Measurements from ENCODE around the gene NPIPA7. TPM values are rescaled to one million over a fixed set of nuclear protein-coding genes. Genes with fewer than 3 reads are reported as not detected.
"Not testable (repeated sequence)": the region's sequence is repeated elsewhere in the genome, so short reads cannot be mapped to it uniquely, and the experiment has no call there.

The NPIPA7 gene
- polyA plus RNA-seq (ENCODE audit: insufficient read depth in 1 of 5, insufficient read length in 5 of 5, low replicate concordance in 1 of 5) = 10 to 100 TPM; 14.4 to 33.8 (median 27.6) TPM
- long read RNA-seq, donor 1 = 0 reads
- long read RNA-seq, donor 2, partial matches to known transcripts = 5 of 5 reads
- long read RNA-seq, donor 2, other reads (novel, unspliced or antisense) = 0 of 5 reads
- long read RNA-seq, donor 3 = 0 reads
- long read RNA-seq, donor 4 = 0 reads
- long read RNA-seq, donor 5 = 0 reads
- long read RNA-seq, donor 6, partial matches to known transcripts = 10 of 10 reads
- long read RNA-seq, donor 6, other reads (novel, unspliced or antisense) = 0 of 10 reads
- long read RNA-seq, donor 7 = 0 reads
- long read RNA-seq, donor 8, partial matches to known transcripts = 6 of 6 reads
- long read RNA-seq, donor 8, other reads (novel, unspliced or antisense) = 0 of 6 reads

- DNase-seq = not testable (repeated sequence)
Measured at GRCh38 chr16:16378840-16379239, at the start of gene NPIPA7. Gene NPIPA7, plus strand, starts transcription at chr16:16379140. Its CDS starts 105 bp downstream, at chr16:16379245.

- DNase-seq = not testable (repeated sequence)
Measured at GRCh38 chr16:16331466-16331865, 47.5 kb upstream of the NPIPA7 start.

- not testable (repeated sequence) for DNase-seq
Measured at GRCh38 chr16:16357556-16357955, 21.4 kb upstream of the NPIPA7 start.

GRCh38 chr16:16358539-16359240, 20.2 kb upstream of the NPIPA7 start:
- not testable (repeated sequence) for DNase-seq

- not testable (repeated sequence) for DNase-seq
Measured at GRCh38 chr16:16363595-16363994, 15.3 kb upstream of the NPIPA7 start.

GRCh38 chr16:16364100-16364499, 14.8 kb upstream of the NPIPA7 start:
- not testable (repeated sequence) for DNase-seq

- not testable (repeated sequence) for DNase-seq
Measured at GRCh38 chr16:16364701-16365100, 14.2 kb upstream of the NPIPA7 start.

GRCh38 chr16:16365319-16365718, 13.6 kb upstream of the NPIPA7 start:
- DNase-seq = not testable (repeated sequence)

- not testable (repeated sequence) for DNase-seq
Measured at GRCh38 chr16:16365851-16366250, 13.1 kb upstream of the NPIPA7 start.

- DNase-seq = not testable (repeated sequence)
Measured at GRCh38 chr16:16366552-16367284, 12.2 kb upstream of the NPIPA7 start.

GRCh38 chr16:16367285-16367628, 11.7 kb upstream of the NPIPA7 start:
- DNase-seq = not testable (repeated sequence)

GRCh38 chr16:16369081-16369856, 9.7 kb upstream of the NPIPA7 start:
- DNase-seq = not testable (repeated sequence)

- DNase-seq = not testable (repeated sequence)
Measured at GRCh38 chr16:16371136-16371735, 7.7 kb upstream of the NPIPA7 start.

GRCh38 chr16:16374192-16374591, 4.7 kb upstream of the NPIPA7 start:
- DNase-seq = not testable (repeated sequence)

GRCh38 chr16:16399685-16400084, 20.7 kb downstream of the NPIPA7 start:
- DNase-seq = not testable (repeated sequence)

GRCh38 chr16:16402333-16402732, 23.4 kb downstream of the NPIPA7 start:
- not testable (repeated sequence) for DNase-seq

GRCh38 chr16:16404283-16404682, 25.3 kb downstream of the NPIPA7 start:
- DNase-seq = not testable (repeated sequence)

- not testable (repeated sequence) for DNase-seq
Measured at GRCh38 chr16:16405421-16405820, 26.5 kb downstream of the NPIPA7 start.

- not testable (repeated sequence) for DNase-seq
Measured at GRCh38 chr16:16408430-16408829, 29.5 kb downstream of the NPIPA7 start.

- DNase-seq = not testable (repeated sequence)
Measured at GRCh38 chr16:16413773-16414172, 34.8 kb downstream of the NPIPA7 start.

- DNase-seq = not testable (repeated sequence)
Measured at GRCh38 chr16:16417071-16417470, 38.1 kb downstream of the NPIPA7 start.
